Endothelial cell (in vitro differentiated cells): ENCODE measurements around the gene OPA3. TPM values are rescaled to one million over a fixed set of nuclear protein-coding genes. Genes with fewer than 3 reads are reported as not detected.

Experiments used
- DNase-seq: peaks from one replicate; pipeline ENCODE4 v3.0.0; 2021; ENCODE audit warnings: low spot score
- H3K27ac Mint-ChIP-seq: one replicate; pipeline ENCODE4 v1.8.0; 2021; ENCODE audit warnings: mixed read lengths, inconsistent platforms; ENCODE audit not compliant: unreplicated experiment
- H3K27me3 Mint-ChIP-seq: one replicate; pipeline ENCODE4 v1.8.0; 2021; ENCODE audit warnings: mild to moderate bottlenecking, moderate library complexity, mixed read lengths, inconsistent platforms; ENCODE audit not compliant: unreplicated experiment
- H3K36me3 Mint-ChIP-seq: one replicate; pipeline ENCODE4 v1.8.0; 2021; ENCODE audit warnings: mild to moderate bottlenecking, low read depth, mixed read lengths, inconsistent platforms; ENCODE audit not compliant: unreplicated experiment
- H3K4me1 Mint-ChIP-seq: one replicate; pipeline ENCODE4 v1.8.0; 2021; ENCODE audit warnings: mild to moderate bottlenecking, mixed read lengths, inconsistent platforms; ENCODE audit not compliant: unreplicated experiment
- H3K4me3 Mint-ChIP-seq: one replicate; pipeline ENCODE4 v1.8.0; 2021; ENCODE audit warnings: mild to moderate bottlenecking, mixed read lengths, inconsistent platforms; ENCODE audit not compliant: unreplicated experiment
- H3K9me3 Mint-ChIP-seq: one replicate; pipeline ENCODE4 v1.8.0; 2021; ENCODE audit warnings: mixed read lengths, inconsistent platforms; ENCODE audit not compliant: unreplicated experiment
- total RNA-seq: library from RNA; stranded (reverse); fragmentation: NEBNext Ultra II Directional; extraction: Animal tissue kit (Norgen Biotek cat#: 25700); gene quantifications from one replicate; pipeline ENCODE4 v1.2.1, GENCODE V29; 2021; ENCODE audit not compliant: unreplicated experiment
- TF ChIP-seq, protein P1 (sequence below): fragments of 200-600 bp; sonication (generic); IDR thresholded peaks from one replicate; pipeline ENCODE4 v1.5.0; 2021; ENCODE audit warnings: antibody characterized with exemption; ENCODE audit not compliant: unreplicated experiment

Gene OPA3
- total RNA-seq, 1 donor from 2014 or later, result 13.4 TPM

DNA sequence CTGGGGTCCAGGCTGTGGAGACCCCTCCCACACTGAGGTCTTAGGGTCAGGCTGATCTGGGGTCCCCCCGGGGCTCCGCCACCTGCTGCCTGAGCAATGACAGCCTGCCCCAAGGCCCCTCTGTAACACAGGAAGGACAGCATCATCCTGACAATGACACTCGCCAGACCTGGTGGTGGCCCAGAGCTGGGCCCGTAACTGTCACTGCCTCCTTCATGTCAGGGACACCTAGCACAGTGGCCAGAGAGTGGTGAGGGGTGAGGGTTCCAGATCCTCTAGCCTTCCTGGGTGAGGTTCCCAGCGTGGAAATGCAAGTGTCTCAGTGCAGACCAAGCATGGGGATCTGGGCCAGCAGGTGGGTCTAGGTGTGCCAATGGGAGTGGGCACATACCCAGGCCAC, 27.8 kb downstream of the OPA3 start:
- Mint-ChIP-seq H3K4me1 (peaks cover 19% of the 10 kb centered on the region), H3K27ac (no peak overlapping the region), H3K9me3 (no peaks in the 10 kb centered on the region), H3K36me3 (no peaks in the 10 kb centered on the region), H3K4me3 (no peak overlapping the region), H3K27me3 (peaks cover 14% of the 10 kb centered on the region)
- TF ChIP-seq, protein P1, sequence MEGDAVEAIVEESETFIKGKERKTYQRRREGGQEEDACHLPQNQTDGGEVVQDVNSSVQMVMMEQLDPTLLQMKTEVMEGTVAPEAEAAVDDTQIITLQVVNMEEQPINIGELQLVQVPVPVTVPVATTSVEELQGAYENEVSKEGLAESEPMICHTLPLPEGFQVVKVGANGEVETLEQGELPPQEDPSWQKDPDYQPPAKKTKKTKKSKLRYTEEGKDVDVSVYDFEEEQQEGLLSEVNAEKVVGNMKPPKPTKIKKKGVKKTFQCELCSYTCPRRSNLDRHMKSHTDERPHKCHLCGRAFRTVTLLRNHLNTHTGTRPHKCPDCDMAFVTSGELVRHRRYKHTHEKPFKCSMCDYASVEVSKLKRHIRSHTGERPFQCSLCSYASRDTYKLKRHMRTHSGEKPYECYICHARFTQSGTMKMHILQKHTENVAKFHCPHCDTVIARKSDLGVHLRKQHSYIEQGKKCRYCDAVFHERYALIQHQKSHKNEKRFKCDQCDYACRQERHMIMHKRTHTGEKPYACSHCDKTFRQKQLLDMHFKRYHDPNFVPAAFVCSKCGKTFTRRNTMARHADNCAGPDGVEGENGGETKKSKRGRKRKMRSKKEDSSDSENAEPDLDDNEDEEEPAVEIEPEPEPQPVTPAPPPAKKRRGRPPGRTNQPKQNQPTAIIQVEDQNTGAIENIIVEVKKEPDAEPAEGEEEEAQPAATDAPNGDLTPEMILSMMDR, result no peak
- no peak for DNase-seq

DNA sequence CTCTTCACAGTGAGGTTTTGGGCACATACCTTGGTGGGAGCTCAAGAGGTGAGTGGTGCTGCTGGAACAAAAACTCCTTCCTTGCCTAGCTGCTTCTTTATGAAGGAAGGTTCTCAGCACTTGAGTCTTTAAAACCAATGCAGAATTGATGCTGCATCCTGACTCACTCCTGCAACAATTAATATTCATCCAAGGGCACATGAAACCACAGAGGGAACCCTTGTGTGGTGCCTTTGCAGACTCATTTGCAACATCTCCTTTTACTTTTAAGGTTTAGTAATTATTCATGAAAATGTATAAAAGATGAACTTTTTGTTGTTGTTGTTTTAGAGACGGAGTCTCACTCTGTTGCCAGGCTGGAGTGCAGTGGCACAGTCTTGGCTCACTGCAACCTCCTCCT, 30.1 kb downstream of the OPA3 start:
- peaks cover 14% of the 10 kb centered on the region for H3K27me3 Mint-ChIP-seq
- H3K4me3 Mint-ChIP-seq, result no peak overlapping the region
- peaks cover 11% of the 10 kb centered on the region for H3K36me3 Mint-ChIP-seq
- DNase-seq, result no peak
- no peaks in the 10 kb centered on the region for H3K9me3 Mint-ChIP-seq
- peaks cover 3% of the 10 kb centered on the region for H3K4me1 Mint-ChIP-seq
- no peak overlapping the region for H3K27ac Mint-ChIP-seq
- TF ChIP-seq, protein P1, result no peak

DNA sequence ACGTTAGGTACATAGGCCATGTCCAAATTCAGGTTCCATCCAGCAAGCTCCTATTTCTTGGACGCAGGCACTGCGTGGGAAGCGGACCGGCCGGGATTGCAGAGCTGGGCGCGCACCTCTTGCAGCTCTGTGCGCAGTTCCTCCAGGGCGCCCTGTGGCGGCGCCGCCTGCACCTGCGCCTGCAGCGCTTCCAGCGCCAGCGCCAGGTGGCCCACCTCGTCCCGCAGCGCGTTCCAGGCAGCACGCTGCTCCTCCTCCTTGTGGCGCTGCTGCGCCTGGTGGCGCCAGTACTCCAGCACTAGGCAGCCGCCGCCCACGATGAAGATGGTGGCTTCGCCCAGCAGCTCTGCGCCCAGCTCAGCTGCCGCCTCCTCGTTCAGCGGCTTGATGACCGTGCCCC, 31.1 kb downstream of the OPA3 start:
- peak; percentile 22 for DNase-seq
- TF ChIP-seq, protein P1, result no peak
- H3K4me3 Mint-ChIP-seq, result no peak overlapping the region
- no peaks in the 10 kb centered on the region for H3K9me3 Mint-ChIP-seq
- peaks cover 11% of the 10 kb centered on the region for H3K36me3 Mint-ChIP-seq
- no peak overlapping the region for H3K27ac Mint-ChIP-seq
- peaks cover 3% of the 10 kb centered on the region for H3K4me1 Mint-ChIP-seq
- H3K27me3 Mint-ChIP-seq, result peaks cover 15% of the 10 kb centered on the region

DNA sequence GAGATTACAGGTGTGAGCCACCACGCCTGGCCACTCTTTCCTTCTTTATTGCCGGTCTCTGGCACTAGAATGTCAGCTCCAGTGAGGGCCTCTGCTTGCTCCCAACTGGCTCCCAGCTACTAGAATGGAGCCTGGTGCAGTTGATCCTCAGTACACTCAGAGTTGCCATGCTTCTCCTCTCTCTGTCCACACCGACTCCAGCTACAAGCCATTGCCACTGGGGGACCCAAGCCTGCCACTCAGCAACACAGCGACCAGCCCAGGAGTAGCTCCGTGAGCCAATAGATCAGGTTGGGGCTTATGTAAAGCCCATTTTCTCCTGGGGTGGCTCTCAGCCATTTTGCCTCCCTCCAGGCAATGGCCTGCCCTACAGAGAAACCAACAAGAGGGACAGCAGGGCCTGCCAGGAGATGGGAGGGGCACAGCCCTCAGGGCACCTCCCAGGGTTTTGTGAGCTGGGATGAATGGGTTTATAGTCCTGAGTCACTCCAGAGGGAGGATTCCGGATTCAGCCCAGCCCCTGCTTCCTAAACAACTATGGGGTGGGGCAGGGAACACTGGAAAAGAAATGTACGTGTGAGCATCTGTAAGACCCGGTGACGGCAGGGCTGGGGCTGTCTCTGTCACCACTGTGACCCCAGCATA, 36.5 kb downstream of the OPA3 start:
- Mint-ChIP-seq H3K4me3 (no peak overlapping the region), H3K27me3 (peaks cover 8% of the 10 kb centered on the region), H3K9me3 (no peaks in the 10 kb centered on the region), H3K36me3 (peaks cover 11% of the 10 kb centered on the region), H3K4me1 (peaks cover 5% of the 10 kb centered on the region), H3K27ac (no peak overlapping the region)
- TF ChIP-seq, protein P1, result no peak
- no peak for DNase-seq

DNA sequence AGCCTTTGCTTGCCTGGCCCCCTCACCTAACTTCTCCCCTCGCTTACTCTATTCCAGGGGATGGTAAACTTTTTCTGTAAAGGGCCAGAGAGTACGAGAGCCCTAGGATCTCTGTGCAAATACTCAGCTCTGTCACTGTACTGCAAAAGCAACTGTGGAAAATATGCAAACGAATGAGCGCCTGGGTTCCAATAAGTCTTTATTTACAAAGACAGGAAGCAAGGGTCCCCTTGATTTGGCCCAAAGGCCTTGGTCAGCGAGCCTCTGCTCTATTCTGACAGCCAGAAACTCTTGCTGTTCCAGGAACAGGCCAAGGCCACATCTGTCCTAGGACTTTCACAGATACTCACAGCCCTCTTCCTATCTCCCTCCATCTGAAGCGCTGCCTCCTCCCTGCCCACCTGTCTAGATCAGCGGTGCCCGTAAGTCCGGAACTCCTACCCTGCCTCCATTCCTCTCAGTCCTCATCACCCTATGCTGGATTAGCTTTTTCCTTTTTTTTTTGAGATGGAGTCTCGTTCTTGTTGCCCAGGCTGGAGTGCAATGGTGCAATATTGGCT, 37.3 kb downstream of the OPA3 start:
- Mint-ChIP-seq H3K9me3 (no peaks in the 10 kb centered on the region), H3K4me3 (no peak overlapping the region)

More for the DNA sequence above, 37.3 kb downstream of the OPA3 start:
- H3K36me3 Mint-ChIP-seq, result peaks cover 11% of the 10 kb centered on the region
- peaks cover 5% of the 10 kb centered on the region for H3K4me1 Mint-ChIP-seq
- no peak overlapping the region for H3K27ac Mint-ChIP-seq
- TF ChIP-seq, protein P1, result no peak
- H3K27me3 Mint-ChIP-seq, result peaks cover 1% of the 10 kb centered on the region
- no peak for DNase-seq
